Esophagus muscularis mucosa (tissue), 4 donors: ENCODE results near the gene COMMD6. TPM values are rescaled to one million over a fixed set of nuclear protein-coding genes. Genes with fewer than 3 reads are reported as not detected.

Experiments used
- DNase-seq: peaks from one replicate; pipeline ENCODE4 v3.0.0-alpha.2; 2017; ENCODE audit errors: extremely low spot score
- H3K27ac ChIP-seq, 4 donors: fragments of 200-600 bp; sonication (generic); replicated peaks in 1 of 4; 1 replicate in 3 of 4; 2 replicates in 1 of 4; pipeline ENCODE4 v1.5.1; 2016 to 2019; ENCODE audit warnings: mild to moderate bottlenecking in 1 of 4
- H3K27me3 ChIP-seq, 4 donors: fragments of 200-600 bp; sonication (generic); one replicate each; pipeline versions ENCODE4 v1.5.1 to v1.6.0; 2016 to 2019
- H3K36me3 ChIP-seq, 4 donors: fragments of 200-600 bp; sonication (generic); one replicate each; pipeline ENCODE4 v1.5.1; 2016 to 2019
- H3K4me1 ChIP-seq, 4 donors: fragments of 200-600 bp; sonication (generic); one replicate each; pipeline ENCODE4 v1.5.1; 2016 to 2019
- H3K4me3 ChIP-seq, 4 donors: fragments of 200-600 bp; sonication (generic); 1 replicate in 2 of 4; 2 replicates in 2 of 4; pipeline ENCODE4 v1.5.1; 2016 to 2019; ENCODE audit warnings: mild to moderate bottlenecking in 4 of 4, moderate library complexity in 1 of 4
- H3K9me3 ChIP-seq, 4 donors: fragments of 200-600 bp; sonication (generic); 1 replicate in 3 of 4; 2 replicates in 1 of 4; pipeline ENCODE4 v1.5.1; 2016 to 2019
- CTCF ChIP-seq, 3 experiments: fragments of 200-600 bp in 2 of 3; fragments of 450-650 bp in 1 of 3; sonication (generic) in 2 of 3; IDR thresholded peaks; one replicate each; pipeline ENCODE4 v1.5.1; 2017 to 2019; ENCODE audit warnings: antibody characterized with exemption in 3 of 3, mild to moderate bottlenecking in 2 of 3, moderate library complexity in 1 of 3
- EP300 ChIP-seq: sonication (generic); formaldehyde crosslinking; IDR thresholded peaks from one replicate; pipeline ENCODE4 v1.6.1; 2017; ENCODE audit warnings: antibody characterized with exemption
- POLR2A ChIP-seq: fragments of 450-650 bp; IDR thresholded peaks from one replicate; pipeline ENCODE4 v1.6.1; 2017; ENCODE audit warnings: antibody characterized with exemption, moderate library complexity, mild to moderate bottlenecking, low read depth
- POLR2AphosphoS5 ChIP-seq, 2 donors: sonication (generic); formaldehyde crosslinking; IDR thresholded peaks; one replicate each; pipeline ENCODE4 v1.6.1; 2017; ENCODE audit warnings: antibody characterized with exemption in 2 of 2
- WGBS: methylation state at CpG from one replicate; pipeline ENCODE4 v1.1.5; 2018; 5-methylcytosine and 5-hydroxymethylcytosine counted together
- intact Hi-C: fragments of 100-400 bp; cut with DNase I; formaldehyde crosslinking; loops from one replicate; pipeline ENCODE4 v1.15.1; 2023
- total RNA-seq, 4 donors: library from RNA; depleted of rRNA; stranded (reverse); fragments of >200 nt; gene quantifications; one replicate each; pipeline versions ENCODE4 v1.1.0 to v1.2.1, GENCODE V29; 2016

The COMMD6 gene
- total RNA-seq, 4 donors from 2014 or later = 83.2 to 156 (median 109) TPM

- DNase-seq = no peak
- intact Hi-C loops = no loop called here
- Histone ChIP-seq H3K4me3 (no peak overlapping the region), H3K36me3 (no peaks in the 10 kb centered on the region), H3K27me3 (no peaks in the 10 kb centered on the region), H3K9me3 (no peaks in the 10 kb centered on the region), H3K4me1 (peaks cover 2 to 8% (median 4%) of the 10 kb centered on the region in 4 donors), H3K27ac (no peak overlapping the region)
- no peak for TF ChIP-seq POLR2A
- no peak for TF ChIP-seq EP300
- no peak for TF ChIP-seq POLR2AphosphoS5 (IDR thresholded peaks at IDR 0.05)
- TF ChIP-seq CTCF (IDR thresholded peaks at IDR 0.05) = no peak
- 94% methylated on average over 1 of the region's 1 CpG for WGBS
Measured at GRCh38 chr13:75541961-75542360, 4.3 kb upstream of the COMMD6 start.

GRCh38 chr13:75541287-75541686 is 3.6 kb upstream of the COMMD6 start:
- Histone ChIP-seq H3K9me3 (no peaks in the 10 kb centered on the region), H3K36me3 (no peaks in the 10 kb centered on the region), H3K4me3 (no peak overlapping the region), H3K4me1 (peaks cover 9 to 15% (median 11%) of the 10 kb centered on the region in 4 donors), H3K27me3 (no peaks in the 10 kb centered on the region), H3K27ac (no peak overlapping the region)
- DNase-seq = no peak
- WGBS = 82% methylated on average over 4 of the region's 4 CpGs
- TF ChIP-seq POLR2A = no peak
- intact Hi-C loops = no loop called here

- H3K36me3 ChIP-seq = peaks cover 0 to 18% (median 9%) of the 10 kb centered on the region in 4 donors
- no peak for DNase-seq
- no peaks in the 10 kb centered on the region for H3K9me3 ChIP-seq
- no peaks in the 10 kb centered on the region for H3K27me3 ChIP-seq
- TF ChIP-seq POLR2AphosphoS5 (IDR thresholded peaks at IDR 0.05) (no peak), POLR2A (no peak), EP300 (no peak), CTCF (IDR thresholded peaks at IDR 0.05) (no peak)
- peaks cover 9 to 39% (median 27%) of the 10 kb centered on the region in 4 donors for H3K4me1 ChIP-seq
- intact Hi-C loops = no loop called here
- 79% methylated on average over 1 of the region's 1 CpG for WGBS
- H3K4me3 ChIP-seq = no peak overlapping the region
- no peak overlapping the region for H3K27ac ChIP-seq
Measured at GRCh38 chr13:75533861-75534260, 3.8 kb downstream of the COMMD6 start.

- H3K27me3 ChIP-seq = no peaks in the 10 kb centered on the region
- DNase-seq = no peak
- intact Hi-C loops = no loop called here
- no peak overlapping the region for H3K4me3 ChIP-seq
- no peak overlapping the region for H3K27ac ChIP-seq
- no peaks in the 10 kb centered on the region for H3K9me3 ChIP-seq
- peaks cover 0 to 17% (median 9%) of the 10 kb centered on the region in 4 donors for H3K4me1 ChIP-seq
- H3K36me3 ChIP-seq = peaks cover 7 to 40% (median 19%) of the 10 kb centered on the region in 4 donors
- no peak for TF ChIP-seq CTCF (IDR thresholded peaks at IDR 0.05)
- TF ChIP-seq EP300 = no peak
- no peak for TF ChIP-seq POLR2A
- TF ChIP-seq POLR2AphosphoS5 (IDR thresholded peaks at IDR 0.05) = no peak
Measured at GRCh38 chr13:75530549-75530961, 7.1 kb downstream of the COMMD6 start.

- no peak for DNase-seq
- Histone ChIP-seq H3K27ac (no peak overlapping the region), H3K27me3 (no peaks in the 10 kb centered on the region), H3K9me3 (no peaks in the 10 kb centered on the region), H3K36me3 (peaks cover 6 to 18% (median 13%) of the 10 kb centered on the region in 4 donors), H3K4me3 (no peak overlapping the region), H3K4me1 (no peaks in the 10 kb centered on the region)
- intact Hi-C loops = no loop called here
- WGBS = 76% methylated on average over 3 of the region's 3 CpGs
- TF ChIP-seq CTCF (IDR thresholded peaks at IDR 0.05) = no peak
- no peak for TF ChIP-seq POLR2A
- no peak for TF ChIP-seq EP300
- TF ChIP-seq POLR2AphosphoS5 (IDR thresholded peaks at IDR 0.05) = no peak
Measured at GRCh38 chr13:75521956-75522355, 15.7 kb downstream of the COMMD6 start.
